PC-3 (cell line): ENCODE measurements around the gene LRSAM1. TPM values are rescaled to one million over a fixed set of nuclear protein-coding genes. Genes with fewer than 3 reads are reported as not detected.

Source experiments
- ATAC-seq: fragments of 200-7000 bp; cut with Tn5 transposase; 2 replicates; pipeline ENCODE4 v1.9.1; 2020; ENCODE audit warnings: mild to moderate bottlenecking, moderate library complexity
- BruUV-seq: library from RNA; stranded (reverse); fragments of 400-500 nt; replicated peaks from 2 replicates; lab custom pipeline; 2021; lab: Mats Ljungman, UMichigan
- CTCF ChIA-PET: fragments of 300-600 bp; sonication (Branson Sonifier 250); formaldehyde crosslinking; loops from one replicate; lab custom pipeline; 2022; ENCODE audit warnings: antibody characterized with exemption; lab: Charles Lee
- POLR2A ChIA-PET: fragments of 300-600 bp; sonication (Branson Sonifier 250); formaldehyde crosslinking; loops from one replicate; lab custom pipeline; 2022; ENCODE audit warnings: antibody characterized with exemption; ENCODE audit not compliant: unreplicated experiment; lab: Charles Lee
- DNase-seq: peaks from one replicate; pipeline ENCODE4 v3.0.0-alpha.2; 2015
- H2AFZ ChIP-seq: fragments of 300-600 bp; sonication (generic); 2 replicates; pipeline ENCODE4 v1.6.0; 2016; ENCODE audit warnings: antibody characterized with exemption, low read length
- H3F3A ChIP-seq: fragments of 300-600 bp; sonication (generic); one replicate; pipeline ENCODE4 v1.6.0; 2017; ENCODE audit warnings: antibody characterized with exemption, low read length, control low read depth, mild to moderate bottlenecking; ENCODE audit not compliant: unreplicated experiment
- H3K27ac ChIP-seq: fragments of 300-600 bp; sonication (generic); 2 replicates; pipeline ENCODE4 v1.5.1; 2016; ENCODE audit warnings: mild to moderate bottlenecking, low read length
- H3K27me3 ChIP-seq: fragments of 300-600 bp; sonication (generic); 2 replicates; pipeline ENCODE4 v1.6.1; 2016; ENCODE audit warnings: low read length, mixed read lengths
- H3K36me3 ChIP-seq: fragments of 300-600 bp; sonication (generic); 2 replicates; pipeline ENCODE4 v1.6.1; 2016; ENCODE audit warnings: low read depth, mixed run types, low read length, mixed read lengths
- H3K4me1 ChIP-seq: fragments of 300-600 bp; sonication (generic); 2 replicates; pipeline ENCODE4 v1.5.1; 2016; ENCODE audit warnings: low read length; ENCODE audit not compliant: insufficient read depth
- H3K4me2 ChIP-seq: fragments of 300-600 bp; sonication (generic); 2 replicates; pipeline ENCODE4 v1.6.0; 2016; ENCODE audit warnings: low read length
- H3K4me3 ChIP-seq: fragments of 300-600 bp; sonication (generic); 2 replicates; pipeline ENCODE4 v1.5.1; 2016; ENCODE audit warnings: mild to moderate bottlenecking, low read length, mixed read lengths
- H3K79me2 ChIP-seq: fragments of 300-600 bp; sonication (generic); 2 replicates; pipeline ENCODE4 v1.6.1; 2017; ENCODE audit warnings: low read length, mixed read lengths
- H3K9ac ChIP-seq: fragments of 300-600 bp; sonication (generic); 2 replicates; pipeline ENCODE4 v1.6.0; 2016; ENCODE audit warnings: mild to moderate bottlenecking, low read length
- H3K9me2 ChIP-seq: fragments of 300-600 bp; sonication (generic); replicated peaks from 2 replicates; pipeline ENCODE4 v1.6.1; 2016; ENCODE audit warnings: mixed run types, low read length, mixed read lengths
- H3K9me3 ChIP-seq: fragments of 300-600 bp; sonication (generic); 2 replicates; pipeline ENCODE4 v1.6.1; 2016; ENCODE audit warnings: low read length, mixed read lengths
- H4K20me1 ChIP-seq: fragments of 300-600 bp; sonication (generic); 2 replicates; pipeline ENCODE4 v1.6.1; 2016; ENCODE audit warnings: low read length, mixed read lengths
- CTCF ChIP-seq: fragments of 300-600 bp; sonication (generic); conservative IDR thresholded peaks from 2 replicates; pipeline ENCODE4 v1.5.1; 2017; ENCODE audit warnings: antibody characterized with exemption, low read depth, mild to moderate bottlenecking, low read length
- EZH2 ChIP-seq: fragments of 300-600 bp; sonication (generic); IDR thresholded peaks from one replicate; pipeline ENCODE4 v1.6.1; 2017; ENCODE audit warnings: antibody characterized with exemption, mild to moderate bottlenecking, low read length; ENCODE audit not compliant: unreplicated experiment
- EZH2phosphoT487 ChIP-seq: fragments of 300-600 bp; sonication (generic); IDR thresholded peaks from 2 replicates; pipeline ENCODE4 v1.6.1; 2018; ENCODE audit warnings: mild to moderate bottlenecking, antibody characterized with exemption, low read length, borderline replicate concordance
- intact Hi-C: fragments of 100-400 bp; cut with micrococcal nuclease; formaldehyde crosslinking; loops from 2 replicates; pipeline ENCODE4 v1.9.0; 2023
- total RNA-seq: library from RNA; depleted of rRNA; stranded (reverse); fragments of >200 nt; gene quantifications from 2 replicates; pipeline ENCODE4 v1.2.3, GENCODE V29; 2014

LRSAM1 gene
- total RNA-seq, 1 experiment from 2014 or later = 9.6 TPM

GRCh38 chr9:127504887-127505251, 53.6 kb downstream of the LRSAM1 start:
- no TSS peak for BruUV-seq
- H2AFZ ChIP-seq = no peak overlapping the region
- H3F3A ChIP-seq = no peaks in the 10 kb centered on the region
- H3K4me1 ChIP-seq = no peaks in the 10 kb centered on the region
- ATAC-seq = no peak
- CTCF ChIA-PET = no interaction called here
- POLR2A ChIA-PET = no interaction called here
- H3K9ac ChIP-seq = no peak overlapping the region
- H4K20me1 ChIP-seq = no peaks in the 10 kb centered on the region
- H3K27me3 ChIP-seq = no peaks in the 10 kb centered on the region
- intact Hi-C loops = loop anchor here (1.0 kb wide), 2 partner anchors 32 to 81 kb away; no protein-coding TSS in a partner anchor
- no peak overlapping the region for H3K4me3 ChIP-seq
- no peak for TF ChIP-seq EZH2phosphoT487
- no peak for TF ChIP-seq EZH2
- TF ChIP-seq CTCF = no peak
- peaks cover 5% of the 10 kb centered on the region; the same call in 1 of the 2 replicates for H3K36me3 ChIP-seq
- no peak for DNase-seq
- no peaks in the 10 kb centered on the region for H3K9me2 ChIP-seq
- H3K79me2 ChIP-seq = no peaks in the 10 kb centered on the region
- no peaks in the 10 kb centered on the region for H3K9me3 ChIP-seq
- no peak overlapping the region for H3K4me2 ChIP-seq
- H3K27ac ChIP-seq = no peak overlapping the region

- Histone ChIP-seq H3K79me2 (no peaks in the 10 kb centered on the region), H3K9me2 (no peaks in the 10 kb centered on the region), H4K20me1 (no peaks in the 10 kb centered on the region), H3K9me3 (no peaks in the 10 kb centered on the region), H2AFZ (no peak overlapping the region), H3K4me1 (no peaks in the 10 kb centered on the region), H3K27ac (no peak overlapping the region), H3K4me2 (no peak overlapping the region), H3K36me3 (peaks cover 8% of the 10 kb centered on the region; the same call in 1 of the 2 replicates), H3F3A (no peaks in the 10 kb centered on the region), H3K9ac (no peak overlapping the region), H3K27me3 (no peaks in the 10 kb centered on the region), H3K4me3 (no peak overlapping the region)
- intact Hi-C loops = loop anchor here (1.0 kb wide), 1 partner anchor 32 kb away; no protein-coding TSS in a partner anchor
- DNase-seq (peak; percentile 42), ATAC-seq (peak; percentile 53)
- ChIA-PET CTCF (no interaction called here), POLR2A (no interaction called here)
- TF ChIP-seq CTCF (peak; percentile 57), EZH2phosphoT487 (no peak)
- BruUV-seq = no TSS peak
Measured at GRCh38 chr9:127505396-127506116, 54.2 kb downstream of the LRSAM1 start.

GRCh38 chr9:127506117-127506813, 55.0 kb downstream of the LRSAM1 start:
- no peaks in the 10 kb centered on the region for H3K27me3 ChIP-seq
- BruUV-seq = TSS peak; percentile 47
- H2AFZ ChIP-seq = no peak overlapping the region
- 0 out of 2 replicates have a peak, but pooled peaks have one; percentile 13 for ATAC-seq
- ChIA-PET CTCF (no interaction called here), POLR2A (no interaction called here)
- no peak overlapping the region for H3K9ac ChIP-seq
- H4K20me1 ChIP-seq = no peaks in the 10 kb centered on the region
- H3K27ac ChIP-seq = no peak overlapping the region
- H3F3A ChIP-seq = no peaks in the 10 kb centered on the region
- H3K9me2 ChIP-seq = no peaks in the 10 kb centered on the region
- H3K4me1 ChIP-seq = no peaks in the 10 kb centered on the region
- no peaks in the 10 kb centered on the region for H3K79me2 ChIP-seq
- TF ChIP-seq CTCF (no peak; the same call in 1 of the 2 replicates), EZH2phosphoT487 (no peak), EZH2 (no peak)
- no peaks in the 10 kb centered on the region for H3K9me3 ChIP-seq
- no peak for DNase-seq
- no peak overlapping the region for H3K4me2 ChIP-seq
- H3K4me3 ChIP-seq = no peak overlapping the region
- H3K36me3 ChIP-seq = peaks cover 8% of the 10 kb centered on the region; the same call in 1 of the 2 replicates
- intact Hi-C loops = no loop called here
